ENCODE data around the gene TMEM17.
A peak's percentile ranks its signal among the peaks of the same experiment; 100 is the strongest.
"Not testable (repeated sequence)": the region's sequence is repeated elsewhere in the genome, so short reads cannot be mapped to it uniquely, and the experiment has no call there.

TMEM17 gene, protein sequence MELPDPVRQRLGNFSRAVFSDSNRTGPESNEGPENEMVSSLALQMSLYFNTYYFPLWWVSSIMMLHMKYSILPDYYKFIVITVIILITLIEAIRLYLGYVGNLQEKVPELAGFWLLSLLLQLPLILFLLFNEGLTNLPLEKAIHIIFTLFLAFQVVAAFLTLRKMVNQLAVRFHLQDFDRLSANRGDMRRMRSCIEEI

DNA sequence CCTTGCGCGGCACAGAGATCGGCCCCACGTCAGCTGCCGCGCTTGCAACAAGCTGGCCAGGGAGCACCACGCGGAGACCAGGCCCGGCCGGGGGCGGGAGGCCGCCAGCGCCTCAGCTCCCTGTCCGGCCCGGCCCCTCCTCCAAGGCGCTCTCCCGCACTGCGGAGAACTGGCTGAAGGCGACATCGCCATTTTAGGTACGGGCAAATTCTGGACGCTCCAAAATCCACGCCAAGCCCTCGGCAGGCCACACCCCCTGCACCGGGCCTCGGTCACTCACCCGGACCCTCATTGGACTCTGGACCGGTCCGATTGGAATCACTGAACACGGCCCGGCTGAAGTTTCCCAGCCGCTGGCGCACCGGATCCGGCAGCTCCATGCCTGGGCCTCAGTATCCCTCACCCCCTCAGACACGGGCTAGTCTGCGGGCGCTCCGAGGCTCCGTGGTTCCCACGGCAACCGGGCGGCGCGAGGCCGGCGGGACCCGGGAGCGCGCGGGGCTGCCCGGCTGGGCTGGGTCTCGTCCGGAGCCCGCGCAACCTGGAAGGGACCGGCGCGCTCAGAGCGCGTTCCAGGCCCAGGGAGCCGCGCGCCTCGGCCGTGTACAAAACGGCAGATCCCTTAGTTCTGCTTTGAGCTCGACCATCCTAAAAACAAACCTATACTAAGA is at the start of gene TMEM17:
Gene TMEM17, minus strand, starts transcription at position 446 of the 671 bp plus-strand sequence. Its CDS starts 66 bp downstream, at position 380.
- DNase-seq, result peak; percentile 87

DNA sequence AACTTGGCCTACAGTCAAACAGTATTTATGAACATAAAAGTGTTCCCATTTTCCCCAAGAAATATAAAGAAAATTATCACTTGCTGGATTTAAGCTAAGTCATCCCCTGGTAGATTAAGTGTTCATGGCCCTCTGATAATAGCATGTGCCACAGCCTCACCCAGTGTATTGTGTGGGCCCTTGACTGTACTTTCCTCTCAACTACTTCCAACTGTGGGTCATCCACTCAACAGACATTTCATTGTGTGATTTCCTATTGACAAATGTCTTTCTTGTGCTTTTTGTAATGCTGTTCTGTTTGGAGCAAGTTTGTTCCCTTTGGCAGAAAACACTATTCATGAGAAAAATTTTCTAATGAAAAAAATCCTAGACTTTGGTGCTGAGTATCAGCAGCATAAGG is 48.4 kb upstream of the TMEM17 start:
- DNase-seq, result no peak

DNA sequence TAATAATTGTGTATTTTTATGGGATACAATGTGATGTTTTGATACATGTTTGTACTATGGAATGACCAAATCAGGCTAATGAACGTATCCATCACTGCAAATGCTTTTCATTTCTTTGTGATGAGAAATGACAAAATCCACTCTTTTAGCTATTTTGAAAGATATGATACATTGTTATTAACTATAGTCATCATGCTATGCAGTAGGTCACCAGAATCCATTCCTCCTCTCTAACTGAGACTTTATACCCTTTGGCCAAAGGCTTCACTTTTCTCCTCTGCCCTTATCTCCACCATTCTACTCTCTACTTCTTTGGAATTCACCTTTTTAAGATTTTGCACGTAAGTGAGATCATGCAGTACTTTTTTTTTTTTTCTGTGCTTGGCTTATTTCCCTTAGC is 44.5 kb upstream of the TMEM17 start:
- peak; percentile 29 for DNase-seq

DNA sequence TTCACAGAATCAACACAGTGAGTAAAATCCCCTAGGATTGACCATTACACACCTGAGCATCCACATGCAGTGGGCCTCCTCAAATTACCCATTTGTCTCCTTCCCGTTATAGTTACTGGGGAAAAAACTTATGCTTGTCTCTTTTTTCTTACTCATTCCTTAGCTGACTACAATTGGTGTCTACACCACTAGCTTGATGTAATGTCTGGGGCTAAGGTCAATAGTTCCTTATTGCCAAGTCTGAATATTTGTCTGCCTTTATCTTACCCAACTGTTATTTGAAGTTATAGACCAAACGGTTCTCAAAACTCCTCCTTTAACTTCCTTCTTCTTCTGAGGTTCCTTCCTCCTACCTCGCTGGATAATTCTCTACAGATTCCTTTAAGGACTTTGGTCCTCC is 41.9 kb upstream of the TMEM17 start:
- no peak for DNase-seq

DNA sequence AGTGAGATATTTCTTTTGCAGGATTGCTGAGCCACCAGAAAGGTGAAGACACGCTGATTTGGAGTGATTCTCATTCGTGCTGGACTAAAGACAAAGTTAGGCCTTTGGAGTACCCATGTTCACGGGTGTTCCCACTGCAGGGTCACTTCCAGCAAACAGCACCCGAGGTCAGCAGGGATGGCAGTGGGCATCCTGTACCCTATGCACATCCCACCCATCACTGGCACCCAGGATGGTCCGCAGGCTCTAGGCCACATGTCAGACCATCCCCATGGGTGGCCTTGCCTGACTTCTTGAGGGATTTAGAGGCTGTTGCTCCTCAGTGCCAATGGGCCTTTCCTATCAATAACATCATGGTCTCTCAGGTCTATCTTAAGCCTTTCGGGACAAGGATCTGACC is 39.3 kb upstream of the TMEM17 start:
- no peak for DNase-seq

DNA sequence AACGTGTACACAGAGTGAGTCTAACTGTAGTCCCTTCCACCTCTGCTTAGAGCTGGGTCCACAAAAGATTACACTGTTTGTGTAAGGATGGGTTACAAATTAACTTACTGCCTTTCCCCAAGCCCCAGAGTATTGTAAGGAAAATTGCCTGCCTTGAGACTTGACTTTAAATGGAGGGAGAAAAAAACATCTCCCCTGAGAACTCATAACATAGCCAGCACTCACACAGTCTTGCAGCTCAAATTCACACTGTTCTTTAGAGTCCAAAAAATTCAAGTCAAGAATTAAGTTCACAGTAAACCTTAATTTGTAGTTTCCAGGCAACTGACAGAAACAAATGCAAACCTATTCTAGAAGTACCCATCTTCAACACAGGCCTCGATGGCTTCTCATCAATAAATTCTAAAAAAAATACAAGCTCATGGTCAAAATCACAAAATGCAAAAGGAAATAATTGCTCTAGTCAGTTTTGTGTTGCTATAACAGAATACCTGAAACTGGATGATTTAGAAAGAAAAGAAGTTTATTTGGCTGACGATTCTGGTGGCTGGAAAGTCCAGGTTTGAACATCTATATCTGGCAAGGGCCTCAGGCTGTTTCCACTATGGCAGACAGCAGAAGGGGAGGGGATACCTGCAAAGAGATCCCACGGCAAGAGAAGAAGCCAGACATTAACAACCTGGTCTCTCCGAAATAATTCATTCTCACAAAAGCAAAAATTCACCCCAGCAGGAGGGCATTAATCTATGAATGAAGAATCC is 34.6 kb upstream of the TMEM17 start:
- DNase-seq, result no peak

DNA sequence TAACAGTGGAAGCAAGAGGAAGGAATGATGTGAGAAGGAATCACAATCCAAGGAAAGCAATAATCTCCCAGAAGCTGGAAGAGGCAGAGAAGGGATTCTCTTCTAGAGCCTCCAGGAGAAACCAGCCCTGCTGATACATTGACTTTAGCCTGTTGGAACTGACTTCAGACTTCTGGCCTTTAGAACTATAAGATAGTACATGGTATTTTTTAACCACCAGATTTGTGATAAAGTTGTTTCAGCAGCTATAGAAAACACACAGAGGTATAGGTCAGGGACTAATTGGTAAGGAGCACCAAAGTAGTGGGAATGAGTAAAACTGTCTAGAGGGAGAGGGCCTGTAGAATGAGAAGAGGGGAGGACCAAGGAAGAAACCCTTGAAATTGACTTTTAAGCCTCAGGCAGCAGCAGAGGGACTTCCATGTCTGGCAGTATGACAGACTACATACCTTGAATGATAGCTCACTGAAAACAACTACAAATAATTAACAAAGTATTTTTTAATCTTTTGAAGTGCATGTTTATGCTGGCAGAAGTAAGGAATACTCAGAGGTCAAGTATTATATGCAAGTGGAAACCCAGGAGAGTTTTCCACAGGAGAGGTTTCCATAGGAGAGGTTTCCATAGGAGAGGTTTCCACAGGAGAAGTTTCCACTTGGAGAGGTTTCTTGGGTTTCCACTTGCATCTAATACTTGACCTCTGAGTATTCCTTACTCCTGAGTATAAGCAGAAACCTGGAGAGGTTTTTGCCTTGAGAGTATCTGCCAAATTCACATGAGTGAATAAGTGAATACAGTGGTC is 33.8 kb upstream of the TMEM17 start:
- DNase-seq, result no peak

DNA sequence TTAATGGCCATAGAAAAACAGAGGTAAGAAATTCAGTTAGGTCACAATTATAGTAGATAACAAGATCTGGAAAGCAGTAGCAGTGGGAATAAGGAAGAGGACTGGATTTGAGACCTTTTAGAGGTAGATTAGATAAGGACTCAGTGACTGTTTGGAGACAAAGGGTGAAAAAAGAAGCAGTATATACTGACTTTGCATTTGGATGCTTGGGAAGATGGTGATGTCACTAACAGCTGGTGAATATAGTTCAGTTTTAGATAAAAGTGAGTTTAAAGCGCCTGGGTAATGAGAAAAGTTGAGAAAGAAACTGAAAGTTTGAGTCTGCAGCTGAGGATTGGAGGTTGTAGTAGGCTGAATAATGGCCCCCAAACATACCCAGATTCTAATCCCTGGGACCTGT is 32.8 kb upstream of the TMEM17 start:
- no peak for DNase-seq

DNA sequence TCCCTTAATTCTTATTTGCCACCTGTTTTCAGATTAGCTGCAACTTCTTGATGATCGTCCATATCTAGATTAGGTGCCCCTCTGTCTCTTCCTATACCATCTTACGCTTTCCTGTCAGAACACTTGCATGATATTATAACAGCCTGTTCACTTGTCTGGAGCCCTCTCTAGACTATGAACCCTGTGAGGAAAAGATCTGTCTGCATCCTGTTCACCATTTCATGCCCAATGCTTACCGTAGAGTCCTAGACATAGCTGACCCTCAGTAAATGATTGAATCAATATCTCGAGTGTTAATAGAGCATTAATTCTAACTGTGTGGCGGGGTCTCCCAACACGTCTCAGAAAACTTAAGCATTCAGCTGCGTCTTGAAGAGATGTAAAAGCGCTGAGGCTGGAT is 31.8 kb upstream of the TMEM17 start:
- no peak for DNase-seq

DNA sequence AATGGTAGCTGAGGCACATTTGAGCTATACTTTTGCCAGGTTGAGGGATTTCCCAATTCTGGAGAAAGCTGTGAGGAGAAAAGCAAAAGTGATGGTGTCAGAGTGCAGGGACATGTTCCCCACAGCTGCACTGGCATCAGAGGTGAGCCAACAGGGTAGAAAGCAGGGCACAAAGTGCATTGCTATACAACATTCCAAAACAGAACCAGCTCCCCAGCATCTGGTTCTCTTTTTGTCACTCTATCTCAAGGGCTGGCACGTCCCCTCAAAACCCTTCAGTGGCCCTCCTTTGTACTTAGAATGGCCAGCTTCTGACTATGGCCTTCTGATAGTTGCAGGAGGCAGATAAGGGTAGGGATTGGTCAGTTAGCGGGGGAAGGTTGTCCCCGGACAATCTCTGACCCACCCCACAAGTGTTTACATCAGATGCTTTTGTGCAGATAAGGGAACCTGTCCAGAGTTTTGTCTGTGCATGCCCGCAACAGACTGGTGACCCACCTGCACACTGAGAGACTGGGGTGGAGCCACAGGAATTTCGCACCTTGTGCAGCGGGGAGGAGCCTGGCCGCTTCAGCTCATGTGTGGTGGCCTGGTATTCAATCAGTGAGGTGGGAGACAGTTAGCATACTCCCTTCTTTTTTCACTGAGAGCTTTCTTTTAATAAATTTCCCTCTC is 31.0 kb upstream of the TMEM17 start:
- no peak for DNase-seq

DNA sequence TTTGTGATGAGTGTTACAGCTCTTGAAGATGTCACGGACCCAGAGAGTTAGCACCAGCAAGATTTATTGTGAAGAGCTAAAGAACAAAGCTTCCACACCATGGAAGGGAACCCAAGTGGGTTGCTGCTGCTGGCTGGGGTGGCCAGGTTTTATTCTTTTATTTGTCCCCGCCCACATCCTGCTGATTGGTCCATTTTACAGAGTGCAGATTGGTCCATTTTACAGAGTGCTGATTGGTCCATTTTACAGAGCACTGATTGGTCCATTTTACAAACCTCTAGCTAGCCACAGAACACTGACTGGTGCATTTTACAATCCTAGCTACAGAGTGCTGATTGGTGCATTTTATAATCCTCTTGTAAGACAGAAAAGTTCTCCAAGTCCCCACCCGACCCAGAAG is 29.5 kb upstream of the TMEM17 start:
- DNase-seq, result not testable (repeated sequence)

DNA sequence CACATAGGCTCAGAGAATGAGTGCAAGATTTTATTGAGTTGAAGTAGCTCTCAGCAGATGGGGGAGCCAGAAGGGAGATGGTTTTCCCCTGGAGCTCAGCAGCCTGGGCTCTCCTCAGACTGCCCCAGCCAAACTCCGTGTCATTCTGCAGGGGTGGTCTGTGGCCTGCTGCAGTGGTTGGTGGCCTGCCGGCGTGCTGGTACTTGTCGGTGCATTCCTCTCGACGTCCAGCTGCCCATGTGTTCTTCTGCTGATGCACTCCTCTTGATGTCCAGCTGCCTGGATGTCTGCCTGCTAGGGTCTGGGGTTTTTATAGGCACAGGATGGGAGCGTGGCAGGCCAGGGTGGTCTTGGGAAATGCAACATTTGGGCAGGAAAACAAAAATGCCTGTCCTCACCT is 25.6 kb upstream of the TMEM17 start:
- DNase-seq, result no peak

DNA sequence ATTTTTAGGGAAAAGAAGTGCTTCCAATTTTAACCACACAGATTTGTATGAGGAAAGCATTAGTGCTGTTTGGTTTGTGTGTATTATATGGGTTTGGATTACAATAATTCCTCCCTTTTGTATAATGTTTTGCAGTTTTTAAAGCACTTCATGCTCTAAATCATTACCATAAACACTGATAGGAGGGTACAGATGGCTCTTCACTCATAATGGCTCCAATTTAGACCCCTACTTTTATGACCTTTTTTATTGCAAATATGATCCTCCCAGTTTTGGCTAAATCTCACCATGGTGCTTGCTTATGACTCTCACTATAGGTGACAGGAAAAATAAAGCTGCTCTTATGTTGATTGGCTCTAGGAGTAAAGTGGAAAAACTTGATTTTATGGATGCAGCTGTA is 23.8 kb upstream of the TMEM17 start:
- DNase-seq, result no peak

DNA sequence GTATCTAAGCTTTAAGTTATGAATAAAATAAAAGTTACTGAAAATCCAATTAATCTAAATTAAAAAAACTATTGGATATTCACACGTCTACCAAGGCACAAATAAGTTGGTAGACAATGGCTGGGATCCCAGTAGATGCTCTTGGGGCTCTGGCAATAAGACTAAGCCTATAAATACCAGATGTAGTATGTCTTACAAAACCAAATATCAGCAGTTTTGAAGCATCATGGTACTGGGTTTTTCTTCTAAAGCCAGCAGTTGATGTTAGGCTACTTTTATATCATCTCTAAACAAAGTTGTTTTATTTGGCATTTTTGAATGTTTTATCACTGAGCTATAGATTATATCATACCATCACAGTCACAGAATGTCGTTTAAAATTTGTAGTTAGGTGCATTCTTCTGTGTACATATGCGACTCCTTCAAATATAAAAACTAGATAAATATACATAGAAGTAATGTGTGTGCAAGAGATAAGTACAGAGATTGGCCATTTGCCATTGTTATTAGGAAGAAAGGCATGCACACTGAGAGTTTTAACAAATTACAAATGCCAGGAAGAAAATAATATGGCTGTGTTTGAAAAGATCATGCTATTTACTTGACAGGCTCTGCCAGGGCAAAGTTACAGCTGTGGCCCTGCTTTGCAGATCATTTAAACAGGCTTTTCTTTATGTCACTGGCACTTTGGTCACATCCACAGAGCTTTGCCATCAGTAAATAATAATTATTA is 21.6 kb upstream of the TMEM17 start:
- DNase-seq, result no peak

DNA sequence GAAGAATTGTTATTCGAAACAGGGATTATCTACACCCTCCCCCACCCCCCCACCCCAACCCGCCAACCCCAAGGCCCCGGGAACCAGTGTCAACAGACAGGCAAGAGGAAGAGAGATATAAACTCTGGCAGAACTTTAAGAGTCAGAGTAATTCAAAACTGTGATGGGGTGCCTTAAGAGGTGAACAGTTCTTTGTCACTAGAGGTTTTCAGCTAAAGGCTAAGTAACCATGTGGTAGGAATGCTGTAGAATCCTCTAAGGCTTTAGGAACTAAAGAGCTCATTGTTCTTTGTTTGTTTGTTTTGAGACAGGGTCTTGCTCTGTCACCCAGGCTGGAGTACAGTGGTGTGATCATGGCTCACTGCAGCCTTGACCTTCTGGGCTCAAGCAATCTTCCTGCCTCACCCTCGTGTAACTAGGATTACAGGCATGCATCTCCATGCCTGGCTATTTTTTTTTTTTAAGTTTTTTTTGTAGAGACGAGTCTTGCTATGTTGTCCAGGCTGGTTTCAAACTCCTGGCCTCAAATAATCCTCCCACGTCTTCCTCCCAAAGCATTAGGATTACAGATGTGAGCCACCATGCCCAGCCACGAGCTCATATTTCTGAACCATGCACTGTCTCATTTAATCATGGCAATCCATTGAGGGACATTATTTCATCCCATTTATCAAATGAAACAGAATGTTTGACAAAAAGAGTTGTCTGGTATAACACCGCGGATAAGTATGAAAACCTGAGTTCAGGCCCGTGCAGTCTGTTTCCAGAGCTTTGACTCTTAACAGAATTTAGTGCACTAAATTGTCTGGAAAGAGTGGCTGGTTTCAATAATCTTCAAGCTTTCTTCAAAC is 20.8 kb upstream of the TMEM17 start:
- no peak for DNase-seq

DNA sequence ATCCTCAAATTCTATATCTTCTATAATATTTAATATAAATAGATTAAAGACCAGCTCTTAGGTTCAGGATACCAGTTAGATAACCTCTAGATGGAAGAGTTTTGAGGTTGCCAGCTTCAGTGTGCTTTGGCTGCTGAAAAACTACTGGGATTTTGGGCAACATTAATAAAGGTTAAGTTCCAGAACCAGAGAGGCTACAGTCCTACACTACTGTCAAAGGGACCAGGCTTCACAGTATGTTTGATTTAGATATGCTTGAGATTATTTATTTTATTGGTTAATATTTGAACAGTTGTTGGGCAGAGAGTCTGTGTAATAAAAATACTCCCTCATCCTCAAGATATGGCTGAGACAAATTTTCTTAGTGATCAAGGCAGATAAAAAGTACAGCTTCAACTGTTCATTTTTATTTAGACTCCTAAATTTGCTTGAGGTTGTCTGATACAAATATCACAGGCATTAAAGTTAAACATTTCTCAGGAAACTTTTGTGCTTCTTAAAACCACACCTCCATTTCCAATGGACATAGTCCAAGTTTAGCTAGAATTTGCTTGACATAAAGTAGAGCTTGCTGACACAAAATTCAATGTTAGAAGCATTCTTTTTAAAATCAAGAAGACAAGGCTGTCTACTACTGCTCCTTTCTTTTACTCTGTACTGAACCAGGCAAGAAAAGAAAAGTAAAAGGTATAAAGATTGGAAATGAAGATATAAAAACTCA is 19.7 kb upstream of the TMEM17 start:
- no peak for DNase-seq

DNA sequence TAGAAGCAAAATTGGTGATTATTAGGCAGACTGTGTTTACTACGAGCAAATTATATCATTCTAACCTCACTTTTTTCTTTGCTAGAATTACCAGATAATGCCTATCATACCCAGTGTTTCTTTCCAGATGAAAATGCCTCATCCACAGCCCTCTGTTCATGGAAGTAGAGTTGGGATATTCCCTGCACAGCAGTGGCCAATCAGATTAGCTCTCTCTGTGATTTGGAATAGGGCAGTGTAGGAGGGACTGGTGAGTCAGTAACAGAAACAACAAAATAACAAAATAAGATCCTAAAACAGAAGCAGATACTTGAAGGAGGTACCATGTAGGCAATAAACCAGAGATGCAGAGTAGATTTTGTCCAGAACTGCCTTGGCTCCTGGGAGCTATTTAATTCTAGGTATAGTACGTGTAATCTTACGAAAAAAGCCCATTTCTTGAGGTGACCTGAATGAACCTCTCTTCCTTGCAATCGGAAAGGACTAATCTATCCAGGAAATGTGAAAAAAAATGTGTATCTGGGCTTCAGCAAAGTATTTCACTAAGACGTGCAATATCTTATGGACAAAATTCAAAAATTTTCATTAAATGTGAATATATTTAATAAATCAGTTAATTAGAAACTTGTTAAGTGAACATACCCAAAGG is 18.4 kb upstream of the TMEM17 start:
- no peak for DNase-seq

DNA sequence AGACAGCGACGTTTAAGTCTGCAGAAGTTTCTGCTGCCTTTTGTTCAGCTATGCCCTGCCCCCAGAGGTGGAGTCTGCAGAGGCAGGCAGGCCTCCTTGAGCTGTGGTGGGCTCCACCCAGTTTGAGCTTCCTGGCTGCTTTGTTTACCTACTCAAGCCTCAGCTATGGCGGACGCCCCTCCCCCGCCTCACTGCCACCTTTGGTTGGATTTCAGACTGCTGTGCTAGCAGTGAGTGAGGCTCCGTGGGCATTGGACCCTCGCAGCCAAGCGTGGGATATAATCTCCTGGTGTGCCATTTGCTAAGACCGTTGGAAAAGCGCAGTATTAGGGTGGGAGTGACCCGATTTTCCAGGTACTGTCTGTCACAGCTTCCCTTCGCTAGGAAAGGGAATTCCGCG is 15.1 kb upstream of the TMEM17 start:
- DNase-seq, result not testable (repeated sequence)

DNA sequence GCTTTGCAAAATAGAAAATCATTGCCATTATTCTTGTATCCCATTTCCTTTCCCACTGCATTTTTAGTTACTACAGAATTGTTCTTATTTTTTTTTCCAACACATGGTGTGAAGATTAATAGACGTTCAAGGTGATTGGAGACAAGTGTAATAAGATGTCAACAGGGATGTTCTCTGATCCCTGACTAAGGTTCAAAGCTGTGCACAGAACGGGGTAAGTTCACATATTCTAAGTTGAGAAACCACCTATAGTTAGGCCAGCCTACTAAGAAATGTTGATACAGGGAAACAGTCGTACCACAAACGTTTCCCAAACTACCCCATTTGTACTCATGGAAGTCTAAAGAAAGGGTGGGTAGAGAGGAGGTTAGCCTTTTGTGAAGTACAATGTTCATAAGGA is 6.4 kb upstream of the TMEM17 start:
- no peak for DNase-seq

DNA sequence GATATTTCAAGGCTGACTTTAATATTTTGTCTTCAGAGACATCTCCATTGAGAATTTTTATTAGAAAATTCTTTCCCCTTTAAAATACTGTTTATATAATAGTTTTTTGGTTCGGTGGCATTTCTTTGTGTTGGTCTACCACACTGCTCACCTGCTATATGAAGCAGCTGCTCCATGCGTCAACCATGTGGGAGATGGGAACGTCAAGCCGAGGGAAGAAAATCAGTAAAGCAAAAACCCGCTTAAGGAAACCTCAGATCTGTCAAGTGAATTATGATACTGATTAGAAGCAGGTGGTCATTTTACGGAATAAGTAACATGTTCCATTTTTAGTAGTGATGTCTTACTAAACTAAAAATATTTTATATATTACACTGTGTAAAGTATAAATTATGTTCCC is 5.6 kb upstream of the TMEM17 start:
- no peak for DNase-seq
